ENCODE results near the gene SMG6.
"Not testable (repeated sequence)": the region's sequence is repeated elsewhere in the genome, so short reads cannot be mapped to it uniquely, and the experiment has no call there.

Gene SMG6

GRCh38 chr17:2227025-2227699, 76.4 kb downstream of the SMG6 start:
- no peak for DNase-seq

GRCh38 chr17:2223617-2223927, 80.0 kb downstream of the SMG6 start:
- DNase-seq: no peak

- DNase-seq: peak; percentile 20 to 41
These were observed 80.5 kb downstream of the SMG6 start for GRCh38 chr17:2222901-2223616.

GRCh38 chr17:2222301-2222700, 81.3 kb downstream of the SMG6 start:
- no peak for DNase-seq

- no peak for DNase-seq
These were observed 85.2 kb downstream of the SMG6 start for GRCh38 chr17:2218426-2218825.

- DNase-seq: peak; percentile 54 to 63
These were observed 87.8 kb downstream of the SMG6 start for GRCh38 chr17:2215616-2216364.

GRCh38 chr17:2214929-2215615, 88.5 kb downstream of the SMG6 start:
- DNase-seq: no peak

- DNase-seq: peak in 1 of 2 donors; percentile 20
These were observed 89.3 kb downstream of the SMG6 start for GRCh38 chr17:2214047-2214928.

- DNase-seq: no peak
These were observed 90.2 kb downstream of the SMG6 start for GRCh38 chr17:2213291-2213960.

- DNase-seq: no peak
These were observed 91.1 kb downstream of the SMG6 start for GRCh38 chr17:2212400-2212981.

GRCh38 chr17:2211661-2212399, 91.8 kb downstream of the SMG6 start:
- DNase-seq: no peak

- no peak for DNase-seq
These were observed 92.9 kb downstream of the SMG6 start for GRCh38 chr17:2210726-2211125.

GRCh38 chr17:2207815-2208515, 95.6 kb downstream of the SMG6 start:
- no peak for DNase-seq

GRCh38 chr17:2204393-2204792, 99.2 kb downstream of the SMG6 start:
- no peak for DNase-seq

GRCh38 chr17:2203818-2204217, 99.8 kb downstream of the SMG6 start:
- no peak for DNase-seq

- no peak for DNase-seq
These were observed 100.5 kb downstream of the SMG6 start for GRCh38 chr17:2202996-2203575.

GRCh38 chr17:2202302-2202995, 101.1 kb downstream of the SMG6 start:
- DNase-seq: no peak

GRCh38 chr17:2199386-2199785, 104.2 kb downstream of the SMG6 start:
- not testable (repeated sequence) for DNase-seq

GRCh38 chr17:2198927-2199326, 104.7 kb downstream of the SMG6 start:
- DNase-seq: no peak
